Upper lobe of right lung (tissue), 1 donor: ENCODE results near the gene WSCD1. TPM values are rescaled to one million over a fixed set of nuclear protein-coding genes. Genes with fewer than 3 reads are reported as not detected.

Experiments used
- ATAC-seq: fragments of 200-7000 bp; cut with Tn5 transposase; one replicate; pipeline ENCODE4 v1.9.1; 2020; ENCODE audit warnings: mild to moderate bottlenecking, moderate library complexity
- DNase-seq: peaks from one replicate; pipeline ENCODE4 v3.0.0-alpha.2; 2020
- H3K27ac ChIP-seq: fragments of 200-600 bp; one replicate; pipeline ENCODE4 v1.8.0; 2022
- H3K27me3 ChIP-seq: fragments of 200-600 bp; one replicate; pipeline ENCODE4 v1.8.0; 2022; ENCODE audit warnings: mild to moderate bottlenecking
- H3K36me3 ChIP-seq: fragments of 200-600 bp; one replicate; pipeline ENCODE4 v1.8.0; 2022
- H3K4me1 ChIP-seq: fragments of 200-600 bp; one replicate; pipeline ENCODE4 v1.8.0; 2022
- H3K4me3 ChIP-seq: fragments of 200-600 bp; one replicate; pipeline ENCODE4 v1.8.0; 2022; ENCODE audit warnings: mild to moderate bottlenecking
- H3K9me3 ChIP-seq: fragments of 200-600 bp; one replicate; pipeline ENCODE4 v1.8.0; 2022
- CTCF ChIP-seq: fragments of 200-600 bp; IDR thresholded peaks from one replicate; pipeline ENCODE4 v1.8.0; 2022; ENCODE audit warnings: antibody characterized with exemption
- intact Hi-C: fragments of 100-400 bp; cut with DNase I; formaldehyde crosslinking; loops from one replicate; pipeline ENCODE4 v1.11.0; 2022
- total RNA-seq: library from RNA; stranded (reverse); fragmentation: NEBNext Ultra II Directional; extraction: Animal tissue kit (Norgen Biotek cat#: 25700); gene quantifications from one replicate; pipeline ENCODE4 v1.2.1, GENCODE V29; 2021
- donor health status: DM: no; HTN: yes; CAD: no; lungs with severe emphysema.

WSCD1 gene
- total RNA-seq, 1 donor from 2014 or later: 7.7 TPM

- Histone ChIP-seq H3K36me3 (no peaks in the 10 kb centered on the region), H3K9me3 (no peaks in the 10 kb centered on the region), H3K4me1 (no peaks in the 10 kb centered on the region), H3K27ac (no peak overlapping the region), H3K4me3 (no peak overlapping the region), H3K27me3 (no peaks in the 10 kb centered on the region)
- intact Hi-C loops: no loop called here
- TF ChIP-seq CTCF: no peak
- ATAC-seq (no peak), DNase-seq (no peak)
Measured at GRCh38 chr17:6140728-6141330, 70.7 kb downstream of the WSCD1 start.

- no peak for ATAC-seq
- intact Hi-C loops: no loop called here
- TF ChIP-seq CTCF: no peak
- Histone ChIP-seq H3K27me3 (no peaks in the 10 kb centered on the region), H3K4me3 (no peak overlapping the region), H3K9me3 (no peaks in the 10 kb centered on the region), H3K27ac (no peak overlapping the region), H3K4me1 (no peaks in the 10 kb centered on the region), H3K36me3 (no peaks in the 10 kb centered on the region)
- DNase-seq: no peak
Measured at GRCh38 chr17:6142701-6143100, 72.5 kb downstream of the WSCD1 start.

- H3K4me3 ChIP-seq: no peak overlapping the region
- H3K27ac ChIP-seq: no peak overlapping the region
- intact Hi-C loops: no loop called here
- DNase-seq (no peak), ATAC-seq (no peak)
- no peaks in the 10 kb centered on the region for H3K36me3 ChIP-seq
- H3K27me3 ChIP-seq: no peaks in the 10 kb centered on the region
- H3K9me3 ChIP-seq: no peaks in the 10 kb centered on the region
- H3K4me1 ChIP-seq: no peaks in the 10 kb centered on the region
- TF ChIP-seq CTCF: no peak
Measured at GRCh38 chr17:6145946-6146345, 75.8 kb downstream of the WSCD1 start.

GRCh38 chr17:6147042-6147441 is 76.9 kb downstream of the WSCD1 start:
- intact Hi-C loops: no loop called here
- Histone ChIP-seq H3K4me1 (no peaks in the 10 kb centered on the region), H3K36me3 (no peaks in the 10 kb centered on the region), H3K27ac (no peak overlapping the region), H3K9me3 (no peaks in the 10 kb centered on the region), H3K27me3 (no peaks in the 10 kb centered on the region), H3K4me3 (no peak overlapping the region)
- DNase-seq (no peak), ATAC-seq (no peak)
- no peak for TF ChIP-seq CTCF

- TF ChIP-seq CTCF: no peak
- intact Hi-C loops: no loop called here
- H3K27ac ChIP-seq: no peak overlapping the region
- H3K27me3 ChIP-seq: no peaks in the 10 kb centered on the region
- no peaks in the 10 kb centered on the region for H3K9me3 ChIP-seq
- ATAC-seq (no peak), DNase-seq (no peak)
- no peak overlapping the region for H3K4me3 ChIP-seq
- H3K36me3 ChIP-seq: no peaks in the 10 kb centered on the region
- H3K4me1 ChIP-seq: no peaks in the 10 kb centered on the region
Measured at GRCh38 chr17:6153375-6153774, 83.2 kb downstream of the WSCD1 start.

- ATAC-seq (no peak), DNase-seq (no peak)
- Histone ChIP-seq H3K9me3 (no peaks in the 10 kb centered on the region), H3K4me1 (no peaks in the 10 kb centered on the region), H3K27me3 (no peaks in the 10 kb centered on the region), H3K4me3 (no peak overlapping the region), H3K27ac (no peak overlapping the region), H3K36me3 (no peaks in the 10 kb centered on the region)
- intact Hi-C loops: no loop called here
- TF ChIP-seq CTCF: no peak
Measured at GRCh38 chr17:6157716-6158115, 87.5 kb downstream of the WSCD1 start.
